Parathyroid adenoma (tissue), 2 donors: ENCODE data around the gene SLC30A7.
"Not testable (repeated sequence)": the region's sequence is repeated elsewhere in the genome, so short reads cannot be mapped to it uniquely, and the experiment has no call there.

Experiments
- H2AFZ ChIP-seq: fragments of 300-600 bp; sonication (generic); one replicate; pipeline ENCODE4 v1.7.0; 2017; ENCODE audit warnings: antibody characterized with exemption, mild to moderate bottlenecking
- H3K27ac ChIP-seq: fragments of 300-600 bp; sonication (generic); one replicate; pipeline ENCODE4 v1.7.0; 2017
- H3K27me3 ChIP-seq: fragments of 300-600 bp; sonication (generic); one replicate; pipeline ENCODE4 v1.7.0; 2017; ENCODE audit warnings: low read length; ENCODE audit not compliant: control insufficient read depth, insufficient read depth
- H3K36me3 ChIP-seq: fragments of 300-600 bp; sonication (generic); one replicate; pipeline ENCODE4 v1.7.0; 2017; ENCODE audit warnings: low read length; ENCODE audit not compliant: control insufficient read depth, insufficient read depth
- H3K4me1 ChIP-seq: fragments of 300-600 bp; sonication (generic); one replicate; pipeline ENCODE4 v1.7.0; 2017; ENCODE audit warnings: control low read depth
- H3K4me2 ChIP-seq: fragments of 300-600 bp; sonication (generic); one replicate; pipeline ENCODE4 v1.7.0; 2017; ENCODE audit warnings: low read length
- H3K4me3 ChIP-seq: fragments of 300-600 bp; sonication (generic); one replicate; pipeline ENCODE4 v1.7.0; 2017; ENCODE audit warnings: low read depth, low read length
- H3K79me2 ChIP-seq: fragments of 300-600 bp; sonication (generic); one replicate; pipeline ENCODE4 v1.7.0; 2017; ENCODE audit warnings: control low read depth
- H3K9ac ChIP-seq: fragments of 300-600 bp; sonication (generic); one replicate; pipeline ENCODE4 v1.7.0; 2017; ENCODE audit warnings: mild to moderate bottlenecking
- H3K9me3 ChIP-seq: fragments of 300-600 bp; sonication (generic); one replicate; pipeline ENCODE4 v1.7.0; 2017; ENCODE audit warnings: low read length; ENCODE audit not compliant: control insufficient read depth
- TF ChIP-seq, protein P1 (sequence below): fragments of 300-600 bp; sonication (generic); IDR thresholded peaks from one replicate; pipeline ENCODE4 v1.7.0; 2017; ENCODE audit warnings: antibody characterized with exemption, mild to moderate bottlenecking
- donor health status: primary hyperparathyroidism.

The SLC30A7 gene

DNA sequence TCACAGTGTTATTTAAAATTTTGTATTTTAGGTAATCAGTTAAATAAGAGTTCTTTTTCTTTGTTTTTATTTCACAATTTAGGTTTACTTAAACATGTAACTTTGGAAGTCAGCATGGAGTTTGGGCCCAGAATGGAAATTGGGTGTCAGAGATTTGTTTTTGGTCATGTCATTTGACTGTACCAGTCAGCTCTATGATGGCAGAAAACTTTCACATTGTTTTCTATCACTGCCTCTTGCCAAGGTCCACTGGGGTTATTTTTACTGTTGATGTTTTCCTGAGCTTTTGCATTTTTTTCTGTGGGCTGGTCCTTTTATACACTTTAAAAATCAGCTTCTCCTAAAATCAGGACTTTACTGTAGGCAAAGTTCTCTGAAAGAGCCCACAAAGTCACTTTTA lies 54.4 kb downstream of the SLC30A7 start:
- H3K4me1 ChIP-seq: no peaks in the 10 kb centered on the region
- peaks cover 4% of the 10 kb centered on the region for H3K79me2 ChIP-seq
- no peak overlapping the region for H3K4me3 ChIP-seq
- no peak overlapping the region for H3K27ac ChIP-seq
- no peaks in the 10 kb centered on the region for H3K36me3 ChIP-seq
- H3K27me3 ChIP-seq: no peaks in the 10 kb centered on the region
- H3K4me2 ChIP-seq: no peak overlapping the region
- no peak overlapping the region for H3K9ac ChIP-seq
- TF ChIP-seq, protein P1, sequence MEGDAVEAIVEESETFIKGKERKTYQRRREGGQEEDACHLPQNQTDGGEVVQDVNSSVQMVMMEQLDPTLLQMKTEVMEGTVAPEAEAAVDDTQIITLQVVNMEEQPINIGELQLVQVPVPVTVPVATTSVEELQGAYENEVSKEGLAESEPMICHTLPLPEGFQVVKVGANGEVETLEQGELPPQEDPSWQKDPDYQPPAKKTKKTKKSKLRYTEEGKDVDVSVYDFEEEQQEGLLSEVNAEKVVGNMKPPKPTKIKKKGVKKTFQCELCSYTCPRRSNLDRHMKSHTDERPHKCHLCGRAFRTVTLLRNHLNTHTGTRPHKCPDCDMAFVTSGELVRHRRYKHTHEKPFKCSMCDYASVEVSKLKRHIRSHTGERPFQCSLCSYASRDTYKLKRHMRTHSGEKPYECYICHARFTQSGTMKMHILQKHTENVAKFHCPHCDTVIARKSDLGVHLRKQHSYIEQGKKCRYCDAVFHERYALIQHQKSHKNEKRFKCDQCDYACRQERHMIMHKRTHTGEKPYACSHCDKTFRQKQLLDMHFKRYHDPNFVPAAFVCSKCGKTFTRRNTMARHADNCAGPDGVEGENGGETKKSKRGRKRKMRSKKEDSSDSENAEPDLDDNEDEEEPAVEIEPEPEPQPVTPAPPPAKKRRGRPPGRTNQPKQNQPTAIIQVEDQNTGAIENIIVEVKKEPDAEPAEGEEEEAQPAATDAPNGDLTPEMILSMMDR: no peak
- H3K9me3 ChIP-seq: no peaks in the 10 kb centered on the region
- no peak overlapping the region for H2AFZ ChIP-seq

DNA sequence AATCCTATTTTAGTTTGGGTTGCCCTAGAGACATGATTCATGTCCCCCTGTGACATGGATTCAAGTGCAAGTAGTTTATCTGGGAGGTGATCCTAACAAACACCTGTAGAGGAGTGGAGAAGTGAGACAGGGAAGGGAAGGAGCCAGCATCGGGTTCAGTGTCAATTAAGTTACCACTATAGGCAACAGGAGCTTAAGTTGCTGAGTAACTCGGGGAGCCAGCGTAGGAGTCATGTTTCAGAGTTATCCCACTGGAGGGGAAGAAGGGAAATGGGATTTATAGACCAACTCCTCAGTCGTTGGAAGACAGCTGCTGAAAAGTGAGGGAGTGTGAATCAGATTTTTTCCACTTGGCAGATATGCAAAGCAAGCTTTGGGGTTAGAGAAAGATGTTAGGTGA lies 54.9 kb downstream of the SLC30A7 start:
- TF ChIP-seq, protein P1: no peak
- H2AFZ ChIP-seq: no peak overlapping the region
- H3K9me3 ChIP-seq: no peaks in the 10 kb centered on the region
- no peaks in the 10 kb centered on the region for H3K4me1 ChIP-seq
- no peaks in the 10 kb centered on the region for H3K36me3 ChIP-seq
- peaks cover 4% of the 10 kb centered on the region for H3K79me2 ChIP-seq
- H3K9ac ChIP-seq: no peak overlapping the region
- no peaks in the 10 kb centered on the region for H3K27me3 ChIP-seq
- H3K4me2 ChIP-seq: no peak overlapping the region
- no peak overlapping the region for H3K27ac ChIP-seq
- no peak overlapping the region for H3K4me3 ChIP-seq

DNA sequence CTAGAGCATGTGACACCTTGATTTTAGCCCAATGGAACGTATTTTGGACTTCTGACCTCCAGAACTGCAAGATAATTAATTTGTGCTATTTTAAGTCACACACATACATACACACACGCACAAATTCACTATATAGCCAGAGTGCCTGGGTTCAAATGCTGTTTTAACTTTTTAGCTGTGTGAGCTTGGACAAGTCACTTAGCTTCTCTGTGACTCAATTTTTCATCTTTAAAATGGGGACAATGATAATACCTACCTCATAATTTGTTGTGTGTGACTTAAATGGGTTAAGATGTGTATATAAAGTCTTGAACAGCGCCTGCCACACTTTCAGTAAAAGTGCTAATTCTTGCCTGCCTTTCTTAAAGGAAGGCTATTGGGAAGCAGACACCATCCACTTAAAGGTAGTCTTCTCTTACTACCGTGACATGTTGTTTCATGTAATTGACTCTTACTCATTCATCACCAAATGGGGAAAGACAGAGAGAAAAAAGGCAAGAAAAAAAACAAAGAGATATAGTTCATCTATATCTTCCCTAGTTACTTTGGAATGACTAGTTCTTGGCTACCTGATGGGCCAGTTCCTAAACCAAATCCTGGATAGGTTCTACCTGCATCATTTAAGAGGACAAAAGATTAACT lies 56.3 kb downstream of the SLC30A7 start:
- no peaks in the 10 kb centered on the region for H3K36me3 ChIP-seq
- H3K27me3 ChIP-seq: no peaks in the 10 kb centered on the region
- H2AFZ ChIP-seq: no peak overlapping the region
- no peak overlapping the region for H3K4me3 ChIP-seq
- no peaks in the 10 kb centered on the region for H3K9me3 ChIP-seq
- no peaks in the 10 kb centered on the region for H3K4me1 ChIP-seq
- H3K9ac ChIP-seq: no peak overlapping the region
- H3K27ac ChIP-seq: no peak overlapping the region
- H3K4me2 ChIP-seq: no peak overlapping the region
- TF ChIP-seq, protein P1: no peak
- peaks cover under 1% of the 10 kb centered on the region for H3K79me2 ChIP-seq

DNA sequence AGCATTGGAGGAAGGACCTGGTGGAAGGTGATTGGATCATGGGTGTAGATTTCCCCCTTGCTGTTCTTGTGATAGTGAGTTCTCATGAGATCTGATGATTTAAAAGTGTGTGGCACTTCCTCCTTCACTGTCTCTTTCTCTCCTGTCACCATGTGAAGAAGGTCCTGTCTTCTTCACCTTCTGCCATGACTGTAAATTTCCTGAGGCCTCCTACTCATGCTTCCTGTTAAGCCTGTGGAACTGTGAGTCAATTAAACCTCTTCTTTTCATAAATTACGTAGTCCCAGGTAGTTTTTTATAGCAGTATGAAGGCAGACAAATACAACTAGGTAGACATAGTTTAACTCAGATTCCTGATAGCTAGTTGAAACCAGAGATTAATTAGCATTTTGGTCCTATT lies 57.1 kb downstream of the SLC30A7 start:
- not testable (repeated sequence) for H3K36me3 ChIP-seq, H3K27ac ChIP-seq, H2AFZ ChIP-seq, H3K4me2 ChIP-seq, H3K79me2 ChIP-seq, H3K4me1 ChIP-seq, H3K9ac ChIP-seq, H3K27me3 ChIP-seq, H3K9me3 ChIP-seq, H3K4me3 ChIP-seq

DNA sequence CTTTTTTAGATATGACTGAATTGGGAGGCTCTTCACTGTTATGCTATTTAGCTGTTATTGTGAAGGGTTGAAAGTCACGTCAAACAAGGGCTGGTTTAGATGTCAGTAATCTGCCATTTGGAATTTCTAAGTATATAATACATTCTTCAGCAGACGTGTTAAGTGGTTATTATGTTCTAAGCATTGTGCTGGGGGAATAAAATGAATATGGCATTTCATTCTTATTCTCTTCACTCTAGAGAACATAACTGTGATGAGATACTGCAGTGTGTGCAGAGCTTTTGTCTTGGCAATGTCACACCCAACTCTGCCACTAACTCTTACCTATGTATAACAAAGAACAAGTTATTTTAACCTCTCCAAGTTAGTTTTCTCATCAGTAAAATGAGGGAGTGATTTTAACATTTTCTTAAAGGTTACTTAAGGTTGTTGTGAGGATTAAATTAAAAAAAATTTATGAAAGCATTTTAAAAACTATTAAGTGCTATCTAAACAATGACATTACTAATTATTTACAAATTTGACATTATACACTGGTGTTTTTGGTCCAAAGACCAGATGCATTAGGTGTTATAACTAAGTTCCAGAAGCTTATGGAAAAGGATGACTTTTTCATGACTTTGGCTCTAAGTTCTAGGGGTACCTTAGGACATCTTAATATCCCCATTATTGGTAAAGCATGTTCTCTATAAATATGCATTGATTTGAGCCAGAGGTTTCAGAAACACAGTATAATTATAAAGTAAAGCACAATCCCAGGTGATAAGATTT lies 58.3 kb downstream of the SLC30A7 start:
- TF ChIP-seq, protein P1: no peak
- H3K79me2 ChIP-seq: no peaks in the 10 kb centered on the region
- no peaks in the 10 kb centered on the region for H3K36me3 ChIP-seq
- no peaks in the 10 kb centered on the region for H3K4me1 ChIP-seq
- no peak overlapping the region for H3K27ac ChIP-seq
- H3K4me2 ChIP-seq: no peak overlapping the region
- no peak overlapping the region for H3K9ac ChIP-seq
- H3K4me3 ChIP-seq: no peak overlapping the region
- H3K9me3 ChIP-seq: no peaks in the 10 kb centered on the region
- H2AFZ ChIP-seq: no peak overlapping the region
- no peaks in the 10 kb centered on the region for H3K27me3 ChIP-seq
